ENCODE data around the gene CAMSAP1.

Gene CAMSAP1

DNA sequence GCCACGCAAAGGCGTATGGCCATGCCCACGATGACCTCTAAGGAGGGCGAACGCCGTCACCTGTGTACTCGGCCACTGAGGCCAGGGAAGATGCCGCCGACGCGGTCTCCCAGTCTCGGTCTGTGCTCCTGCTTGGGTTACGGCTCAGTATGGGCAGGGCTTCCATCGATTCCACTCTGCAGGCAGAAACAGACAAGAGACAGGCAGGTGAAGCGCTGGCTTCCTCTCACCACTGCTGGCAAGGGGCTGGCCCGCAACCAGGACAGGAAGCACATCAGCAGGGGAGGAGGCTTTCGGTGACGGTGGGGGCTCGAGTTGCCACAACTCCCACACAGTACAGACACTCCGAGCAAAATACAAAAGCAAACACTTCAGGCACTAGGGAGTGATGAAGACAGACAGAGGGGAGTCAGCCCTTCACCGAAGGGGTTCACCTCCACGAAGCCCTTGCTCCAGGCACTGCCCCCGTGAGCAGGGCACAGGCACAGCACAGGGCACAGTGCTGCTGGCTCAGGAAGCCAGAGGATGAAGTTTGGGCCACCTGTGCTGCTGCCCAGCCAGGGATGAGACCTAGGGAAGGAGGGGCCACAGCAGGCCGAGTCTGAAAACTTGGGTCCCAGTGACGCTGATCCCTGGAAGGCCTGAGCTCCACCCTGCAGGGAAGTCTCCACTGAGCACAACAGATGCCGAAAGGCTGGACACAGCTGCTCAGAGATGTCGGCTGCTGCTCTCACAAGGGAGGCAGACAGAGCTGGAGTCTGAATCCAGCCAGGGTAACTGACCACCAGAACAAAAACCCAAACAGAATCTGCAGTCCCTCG is 91.3 kb downstream of the CAMSAP1 start:
- TF ChIP-seq EZH2 (IDR thresholded peaks at IDR 0.05; ENCODE audit: borderline replicate concordance, low read depth, low read length, severe bottlenecking), result no peak
- TF ChIP-seq, protein P1, sequence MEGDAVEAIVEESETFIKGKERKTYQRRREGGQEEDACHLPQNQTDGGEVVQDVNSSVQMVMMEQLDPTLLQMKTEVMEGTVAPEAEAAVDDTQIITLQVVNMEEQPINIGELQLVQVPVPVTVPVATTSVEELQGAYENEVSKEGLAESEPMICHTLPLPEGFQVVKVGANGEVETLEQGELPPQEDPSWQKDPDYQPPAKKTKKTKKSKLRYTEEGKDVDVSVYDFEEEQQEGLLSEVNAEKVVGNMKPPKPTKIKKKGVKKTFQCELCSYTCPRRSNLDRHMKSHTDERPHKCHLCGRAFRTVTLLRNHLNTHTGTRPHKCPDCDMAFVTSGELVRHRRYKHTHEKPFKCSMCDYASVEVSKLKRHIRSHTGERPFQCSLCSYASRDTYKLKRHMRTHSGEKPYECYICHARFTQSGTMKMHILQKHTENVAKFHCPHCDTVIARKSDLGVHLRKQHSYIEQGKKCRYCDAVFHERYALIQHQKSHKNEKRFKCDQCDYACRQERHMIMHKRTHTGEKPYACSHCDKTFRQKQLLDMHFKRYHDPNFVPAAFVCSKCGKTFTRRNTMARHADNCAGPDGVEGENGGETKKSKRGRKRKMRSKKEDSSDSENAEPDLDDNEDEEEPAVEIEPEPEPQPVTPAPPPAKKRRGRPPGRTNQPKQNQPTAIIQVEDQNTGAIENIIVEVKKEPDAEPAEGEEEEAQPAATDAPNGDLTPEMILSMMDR (IDR thresholded peaks at IDR 0.05; ENCODE audit: borderline replicate concordance, extremely low read depth, low read length, poor library complexity, severe bottlenecking), result no peak
- no peak overlapping the region for H3K9ac ChIP-seq (ENCODE audit: low read depth, low read length)
- H3K4me2 ChIP-seq (ENCODE audit: insufficient read depth, low read length), result no peak overlapping the region
- no peak overlapping the region for H3K4me3 ChIP-seq (ENCODE audit: low read depth in 1 of 2, low read length in 2 of 2)
- DNase-seq, result no peak
- no peak overlapping the region for H3K27ac ChIP-seq (ENCODE audit: low read length)
- no peaks in the 10 kb centered on the region for H3K27me3 ChIP-seq (ENCODE audit: insufficient read depth, low read length, poor library complexity)
- H3K79me2 ChIP-seq (ENCODE audit: insufficient read depth, low read length), result no peaks in the 10 kb centered on the region
- H4K20me1 ChIP-seq (ENCODE audit: insufficient read depth, low read length), result peaks cover 4% of the 10 kb centered on the region
- no peak for ATAC-seq (ENCODE audit: insufficient read depth, low read depth)
- peaks cover 86% of the 10 kb centered on the region for H3K36me3 ChIP-seq (ENCODE audit: insufficient read depth, low read length)
- no peaks in the 10 kb centered on the region for H3K9me3 ChIP-seq (ENCODE audit: insufficient read depth, low read length, severe bottlenecking)
- H2AFZ ChIP-seq (ENCODE audit: low read depth, low read length), result no peak overlapping the region
- no peaks in the 10 kb centered on the region for H3K4me1 ChIP-seq (ENCODE audit: insufficient read depth, low read length)

GRCh38 chr9:135815413-135815812 is 91.9 kb downstream of the CAMSAP1 start:
- no peak overlapping the region for H3K9ac ChIP-seq (ENCODE audit: low read depth, low read length)
- no peak for DNase-seq
- H3K27me3 ChIP-seq (ENCODE audit: insufficient read depth, low read length, poor library complexity), result no peaks in the 10 kb centered on the region
- ATAC-seq (ENCODE audit: insufficient read depth, low read depth), result no peak
- H2AFZ ChIP-seq (ENCODE audit: low read depth, low read length), result no peak overlapping the region
- H4K20me1 ChIP-seq (ENCODE audit: insufficient read depth, low read length), result peaks cover 4% of the 10 kb centered on the region
- TF ChIP-seq, protein P1 (IDR thresholded peaks at IDR 0.05; ENCODE audit: borderline replicate concordance, extremely low read depth, low read length, poor library complexity, severe bottlenecking), result no peak
- TF ChIP-seq EZH2 (IDR thresholded peaks at IDR 0.05; ENCODE audit: borderline replicate concordance, low read depth, low read length, severe bottlenecking), result no peak
- H3K4me1 ChIP-seq (ENCODE audit: insufficient read depth, low read length), result no peaks in the 10 kb centered on the region
- H3K36me3 ChIP-seq (ENCODE audit: insufficient read depth, low read length), result peaks cover 86% of the 10 kb centered on the region
- no peak overlapping the region for H3K4me2 ChIP-seq (ENCODE audit: insufficient read depth, low read length)
- no peak overlapping the region for H3K27ac ChIP-seq (ENCODE audit: low read length)
- H3K4me3 ChIP-seq (ENCODE audit: low read depth in 1 of 2, low read length in 2 of 2), result no peak overlapping the region
- no peaks in the 10 kb centered on the region for H3K79me2 ChIP-seq (ENCODE audit: insufficient read depth, low read length)
- H3K9me3 ChIP-seq (ENCODE audit: insufficient read depth, low read length, severe bottlenecking), result no peaks in the 10 kb centered on the region

DNA sequence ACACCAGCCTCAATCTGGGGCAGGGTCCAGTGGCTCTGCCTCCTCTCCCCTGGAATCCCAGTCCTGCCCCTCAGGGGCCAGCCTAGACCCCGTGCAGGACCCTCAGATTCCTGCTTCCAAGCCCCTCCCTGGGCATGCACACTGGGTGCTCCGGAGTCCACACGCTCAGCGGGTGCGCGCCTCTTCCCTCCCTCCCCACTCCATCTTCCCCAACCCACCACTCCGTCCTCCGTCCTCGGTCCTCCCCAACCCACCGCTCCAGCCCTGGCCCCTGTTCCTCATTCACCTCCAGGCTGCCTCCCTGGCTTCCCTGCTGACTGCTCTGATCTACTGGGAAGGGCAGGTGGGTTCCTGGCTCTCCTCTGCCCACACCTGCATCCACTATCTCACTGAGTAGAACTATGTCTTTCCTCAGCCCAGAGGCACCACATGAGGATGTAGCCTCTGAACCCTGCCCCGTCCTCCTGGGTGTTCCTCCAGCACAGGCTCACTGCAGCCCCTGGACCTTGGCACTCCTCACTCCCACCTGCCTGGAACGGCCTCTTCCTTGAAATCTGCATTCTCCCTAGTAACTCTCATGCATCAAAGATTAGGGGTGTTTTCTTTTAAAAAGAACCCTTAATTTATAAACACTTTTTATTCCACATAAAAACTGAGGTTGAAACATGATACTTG is 92.8 kb downstream of the CAMSAP1 start:
- no peak for ATAC-seq (ENCODE audit: insufficient read depth, low read depth)
- peaks cover 88% of the 10 kb centered on the region for H3K36me3 ChIP-seq (ENCODE audit: insufficient read depth, low read length)

More for the DNA sequence above, 92.8 kb downstream of the CAMSAP1 start:
- no peak for TF ChIP-seq EZH2 (IDR thresholded peaks at IDR 0.05; ENCODE audit: borderline replicate concordance, low read depth, low read length, severe bottlenecking)
- TF ChIP-seq, protein P1 (IDR thresholded peaks at IDR 0.05; ENCODE audit: borderline replicate concordance, extremely low read depth, low read length, poor library complexity, severe bottlenecking), result no peak
- Histone ChIP-seq H3K79me2 (ENCODE audit: insufficient read depth, low read length) (no peaks in the 10 kb centered on the region), H4K20me1 (ENCODE audit: insufficient read depth, low read length) (peaks cover 4% of the 10 kb centered on the region), H3K9me3 (ENCODE audit: insufficient read depth, low read length, severe bottlenecking) (no peaks in the 10 kb centered on the region), H3K4me1 (ENCODE audit: insufficient read depth, low read length) (no peaks in the 10 kb centered on the region), H2AFZ (ENCODE audit: low read depth, low read length) (no peak overlapping the region), H3K27me3 (ENCODE audit: insufficient read depth, low read length, poor library complexity) (no peaks in the 10 kb centered on the region), H3K4me2 (ENCODE audit: insufficient read depth, low read length) (no peak overlapping the region), H3K27ac (ENCODE audit: low read length) (no peak overlapping the region), H3K9ac (ENCODE audit: low read depth, low read length) (no peak overlapping the region), H3K4me3 (ENCODE audit: low read depth in 1 of 2, low read length in 2 of 2) (no peak overlapping the region)
- DNase-seq, result no peak
